B cell (primary cell): ENCODE results near the gene AMZ1. TPM values are rescaled to one million over a fixed set of nuclear protein-coding genes. Genes with fewer than 3 reads are reported as not detected.

Experiments
- ATAC-seq: fragments of 200-7000 bp; cut with Tn5 transposase; one replicate; pipeline ENCODE4 v1.10.0; 2021; ENCODE audit warnings: low read depth, mild to moderate bottlenecking, moderate number of reproducible peaks, moderate library complexity
- CTCF ChIA-PET: fragments of 350-600 bp; sonication (Branson Sonifier 250); formaldehyde crosslinking; loops from one replicate; lab custom pipeline; 2021; ENCODE audit warnings: antibody characterized with exemption, inconsistent platforms; lab: Charles Lee
- POLR2A ChIA-PET: fragments of 350-600 bp; sonication (Branson Sonifier 250); formaldehyde crosslinking; loops from one replicate; lab custom pipeline; 2021; ENCODE audit warnings: antibody characterized with exemption; lab: Charles Lee
- DNase-seq: peaks from one replicate; pipeline ENCODE4 v3.0.0; 2013
- H2AFZ ChIP-seq: 2 replicates; pipeline ENCODE4 v1.6.1; 2012; ENCODE audit warnings: mild to moderate bottlenecking, low read depth, low read length; ENCODE audit not compliant: insufficient read depth, poor library complexity, severe bottlenecking
- H3K27ac ChIP-seq, 2 donors: 1 replicate in 1 of 2; 2 replicates in 1 of 2; pipeline ENCODE4 v1.5.1; 2012 to 2013; ENCODE audit warnings: low read length in 2 of 2, mild to moderate bottlenecking in 2 of 2, moderate library complexity in 1 of 2
- H3K27me3 ChIP-seq, 4 experiments: fragments of 200-600 bp in 1 of 4; sonication (generic) in 1 of 4; replicated peaks in 1 of 4; 1 replicate in 2 of 4; 2 replicates in 2 of 4; pipeline versions ENCODE4 v1.6.1 to v1.7.0; 2013 to 2016; ENCODE audit warnings: low read length in 3 of 4, mild to moderate bottlenecking in 2 of 4, mixed read lengths in 1 of 4, moderate library complexity in 1 of 4; ENCODE audit not compliant: insufficient read depth in 4 of 4, control insufficient read depth in 3 of 4; ENCODE audit errors: control extremely low read depth in 1 of 4
- H3K36me3 ChIP-seq, 2 experiments: replicated peaks in 1 of 2; 1 replicate in 1 of 2; 2 replicates in 1 of 2; pipeline versions ENCODE4 v1.6.1 to v1.7.1; 2013; ENCODE audit warnings: low read length in 1 of 2; ENCODE audit not compliant: insufficient read depth in 2 of 2, control insufficient read depth in 1 of 2; ENCODE audit errors: control extremely low read depth in 1 of 2, extremely low read depth in 1 of 2
- H3K4me1 ChIP-seq, 2 donors: fragments of 200-600 bp in 1 of 2; sonication (generic) in 1 of 2; 1 replicate in 1 of 2; 2 replicates in 1 of 2; pipeline versions ENCODE4 v1.5.1 to v1.6.1; 2013 to 2017; ENCODE audit warnings: low read length in 2 of 2; ENCODE audit not compliant: control insufficient read depth in 2 of 2, insufficient read depth in 2 of 2
- H3K4me2 ChIP-seq: replicated peaks from 2 replicates; pipeline ENCODE3; 2012; ENCODE audit warnings: mild to moderate bottlenecking, low read depth, low read length; ENCODE audit not compliant: poor library complexity, severe bottlenecking
- H3K4me3 ChIP-seq, 5 experiments: fragments of 200-600 bp in 1 of 5; sonication (generic) in 1 of 5; 1 replicate in 3 of 5; 2 replicates in 2 of 5; pipeline versions ENCODE4 v1.5.1 to v1.7.0; 2011 to 2016; ENCODE audit warnings: low read length in 4 of 5, mild to moderate bottlenecking in 4 of 5, low read depth in 2 of 5, control low read depth in 1 of 5, moderate library complexity in 1 of 5; ENCODE audit not compliant: insufficient read depth in 1 of 5; ENCODE audit errors: control extremely low read depth in 1 of 5, extremely low read depth in 1 of 5
- H3K79me2 ChIP-seq: fragments of 200-600 bp; sonication (generic); one replicate; pipeline ENCODE4 v1.6.0; 2016; ENCODE audit warnings: low read length; ENCODE audit not compliant: control insufficient read depth, insufficient read depth
- H3K9ac ChIP-seq: fragments of 200-600 bp; sonication (generic); 2 replicates; pipeline ENCODE4 v1.6.1; 2017; ENCODE audit warnings: mild to moderate bottlenecking, low read length, moderate library complexity
- H3K9me3 ChIP-seq, 3 donors: one replicate each; pipeline versions ENCODE4 v1.6.1 to v1.7.1; 2013; ENCODE audit warnings: low read length in 2 of 3; ENCODE audit not compliant: control insufficient read depth in 2 of 3, insufficient read depth in 1 of 3; ENCODE audit errors: control extremely low read depth in 1 of 3
- H4K20me1 ChIP-seq: 2 replicates; pipeline ENCODE4 v1.6.0; 2012; ENCODE audit warnings: mild to moderate bottlenecking, low read length; ENCODE audit not compliant: insufficient read depth, control insufficient read depth, poor library complexity, severe bottlenecking
- H3K27ac Mint-ChIP-seq: one replicate; pipeline ENCODE4 v1.8.0; 2021; ENCODE audit warnings: mixed read lengths
- H3K27me3 Mint-ChIP-seq: one replicate; pipeline ENCODE4 v1.8.0; 2021; ENCODE audit warnings: mixed read lengths
- H3K4me1 Mint-ChIP-seq: one replicate; pipeline ENCODE4 v1.8.0; 2021; ENCODE audit warnings: mixed read lengths
- H3K4me3 Mint-ChIP-seq: one replicate; pipeline ENCODE4 v1.8.0; 2021; ENCODE audit warnings: mixed read lengths
- H3K9me3 Mint-ChIP-seq: one replicate; pipeline ENCODE4 v1.8.0; 2022; ENCODE audit warnings: mixed read lengths; ENCODE audit not compliant: insufficient read depth
- EZH2 ChIP-seq: IDR thresholded peaks from 2 replicates; pipeline ENCODE4 v1.6.1; 2012; ENCODE audit warnings: borderline replicate concordance, low read depth, mild to moderate bottlenecking, moderate library complexity, low read length; ENCODE audit not compliant: insufficient read depth, poor library complexity, severe bottlenecking
- WGBS: methylation state at CpG from one replicate; pipeline ENCODE4 v1.1.5; 2013; ENCODE audit warnings: missing lambda C conversion rate; ENCODE audit not compliant: insufficient coverage; 5-methylcytosine and 5-hydroxymethylcytosine counted together
- intact Hi-C: fragments of 100-400 bp; cut with micrococcal nuclease; formaldehyde crosslinking; loops from one replicate; pipeline ENCODE4 v1.10.0; 2022
- polyA plus RNA-seq: library from polyadenylated mRNA; depleted of rRNA; stranded (reverse); fragments of >200 nt; gene quantifications from 2 replicates; pipeline ENCODE4 v1.2.3, GENCODE V29; 2012
- total RNA-seq, 2 donors: library from RNA; stranded (reverse); fragments of 120-200 nt in 1 of 2; gene quantifications; 1 replicate in 1 of 2; 2 replicates in 1 of 2; pipeline versions ENCODE4 v1.2.3 to v1.2.4, GENCODE V29; 2013 to 2022
- TF ChIP-seq, protein P1 (sequence below): fragments of 200-600 bp; IDR thresholded peaks from one replicate; pipeline ENCODE4 v1.8.0; 2022; ENCODE audit warnings: antibody characterized with exemption, mild to moderate bottlenecking

Gene AMZ1
- total and polyA plus RNA-seq, 2 donors (not counting 1 experiment from before 2014, with no cell fraction given), result 0.73 to 13.2 TPM

DNA sequence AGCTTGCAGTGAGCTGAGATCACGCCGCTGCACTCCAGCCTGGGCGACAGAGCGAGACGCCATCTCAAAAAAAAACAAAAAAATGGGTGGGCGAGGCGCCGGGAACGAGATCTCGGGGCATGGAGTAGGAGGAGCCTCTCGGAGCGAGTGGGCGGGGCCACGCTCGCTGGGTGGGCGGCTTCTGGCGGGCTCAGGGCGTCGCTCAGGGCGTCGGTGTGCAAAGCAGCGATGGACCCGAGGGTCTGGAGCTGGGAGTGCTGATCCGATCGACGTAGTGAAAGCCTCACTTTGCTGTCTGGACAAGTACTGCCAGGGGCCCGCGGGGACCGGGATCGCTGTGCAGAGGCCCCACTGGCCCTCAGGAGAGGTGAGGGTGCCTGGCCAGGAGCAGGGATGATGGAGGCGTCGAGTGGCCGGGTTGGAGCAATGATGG lies 22.6 kb upstream of the AMZ1 start:
- Histone ChIP-seq H3K9ac (no peak overlapping the region), H3K4me1 (no peaks in the 10 kb centered on the region), H3K27ac (no peak overlapping the region), H4K20me1 (no peaks in the 10 kb centered on the region), H3K9me3 (peaks cover 0 to 18% (median 0%) of the 10 kb centered on the region in 3 donors), H3K79me2 (no peaks in the 10 kb centered on the region), H3K36me3 (peaks cover 0 to 2% of the 10 kb centered on the region in 2 experiments), H3K4me3 (no peak overlapping the region), H2AFZ (no peak overlapping the region), H3K4me2 (no peak overlapping the region), H3K27me3 (peaks cover 0 to 2% (median 0%) of the 10 kb centered on the region in 4 experiments)
- H3K27me3 Mint-ChIP-seq, result peaks cover 10% of the 10 kb centered on the region
- H3K27ac Mint-ChIP-seq, result no peak overlapping the region
- intact Hi-C loops, result no loop called here
- H3K4me3 Mint-ChIP-seq, result no peak overlapping the region
- ChIA-PET CTCF (no interaction called here), POLR2A (interaction anchor here (0.7 to 1.5 kb wide), 2 partner anchors 26 to 45 kb away, joined by 3 read pairs; no protein-coding TSS in a partner anchor)
- H3K4me1 Mint-ChIP-seq, result peaks cover 1% of the 10 kb centered on the region
- no peak for DNase-seq
- H3K9me3 Mint-ChIP-seq, result no peaks in the 10 kb centered on the region
- no peak for ATAC-seq
- 73% methylated on average over 33 of the region's 33 CpGs for WGBS
- TF ChIP-seq, protein P1, sequence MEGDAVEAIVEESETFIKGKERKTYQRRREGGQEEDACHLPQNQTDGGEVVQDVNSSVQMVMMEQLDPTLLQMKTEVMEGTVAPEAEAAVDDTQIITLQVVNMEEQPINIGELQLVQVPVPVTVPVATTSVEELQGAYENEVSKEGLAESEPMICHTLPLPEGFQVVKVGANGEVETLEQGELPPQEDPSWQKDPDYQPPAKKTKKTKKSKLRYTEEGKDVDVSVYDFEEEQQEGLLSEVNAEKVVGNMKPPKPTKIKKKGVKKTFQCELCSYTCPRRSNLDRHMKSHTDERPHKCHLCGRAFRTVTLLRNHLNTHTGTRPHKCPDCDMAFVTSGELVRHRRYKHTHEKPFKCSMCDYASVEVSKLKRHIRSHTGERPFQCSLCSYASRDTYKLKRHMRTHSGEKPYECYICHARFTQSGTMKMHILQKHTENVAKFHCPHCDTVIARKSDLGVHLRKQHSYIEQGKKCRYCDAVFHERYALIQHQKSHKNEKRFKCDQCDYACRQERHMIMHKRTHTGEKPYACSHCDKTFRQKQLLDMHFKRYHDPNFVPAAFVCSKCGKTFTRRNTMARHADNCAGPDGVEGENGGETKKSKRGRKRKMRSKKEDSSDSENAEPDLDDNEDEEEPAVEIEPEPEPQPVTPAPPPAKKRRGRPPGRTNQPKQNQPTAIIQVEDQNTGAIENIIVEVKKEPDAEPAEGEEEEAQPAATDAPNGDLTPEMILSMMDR, result no peak
- TF ChIP-seq EZH2, result no peak

DNA sequence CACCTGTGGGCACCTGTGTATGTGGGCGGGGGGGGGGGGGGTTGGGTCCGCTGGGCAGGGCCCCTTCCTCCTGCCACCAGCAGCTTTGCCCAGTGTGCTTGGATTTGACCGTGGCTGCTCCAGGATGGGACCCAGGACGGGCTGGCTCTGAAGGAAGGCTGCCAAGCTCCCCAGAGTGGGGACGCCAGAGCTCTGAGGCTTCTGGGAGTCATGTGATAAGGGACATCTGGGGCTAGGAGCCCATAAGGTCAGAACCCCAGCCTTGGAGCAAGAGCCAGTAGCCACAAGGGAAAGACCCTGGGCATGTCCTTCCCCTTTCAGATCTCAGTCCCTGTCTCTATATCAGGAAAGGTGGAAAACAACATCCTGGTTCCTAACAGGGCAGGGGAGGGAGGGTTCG lies 21.8 kb upstream of the AMZ1 start:
- Histone ChIP-seq H4K20me1 (no peaks in the 10 kb centered on the region), H3K79me2 (no peaks in the 10 kb centered on the region), H3K4me3 (no peak overlapping the region), H3K36me3 (peaks cover 0 to 2% of the 10 kb centered on the region in 2 experiments), H3K9ac (no peak overlapping the region), H3K27me3 (peaks cover 0 to 2% (median 0%) of the 10 kb centered on the region in 4 experiments), H3K4me2 (no peak overlapping the region), H3K9me3 (peaks cover 0 to 18% (median 0%) of the 10 kb centered on the region in 3 donors), H3K4me1 (peaks cover 5 to 6% of the 10 kb centered on the region in 2 donors), H2AFZ (no peak overlapping the region), H3K27ac (no peak overlapping the region)
- no peak overlapping the region for H3K27ac Mint-ChIP-seq
- WGBS, result 85% methylated on average over 4 of the region's 6 CpGs
- ATAC-seq (no peak), DNase-seq (no peak)
- ChIA-PET POLR2A (no interaction called here), CTCF (interaction anchor here (1.7 kb wide), 1 partner anchor 44 kb away, joined by 9 read pairs; no protein-coding TSS in a partner anchor)
- H3K9me3 Mint-ChIP-seq, result no peaks in the 10 kb centered on the region
- intact Hi-C loops, result no loop called here
- H3K4me3 Mint-ChIP-seq, result no peak overlapping the region
- peaks cover 10% of the 10 kb centered on the region for H3K27me3 Mint-ChIP-seq
- TF ChIP-seq EZH2, result no peak
- TF ChIP-seq, protein P1, result no peak
- H3K4me1 Mint-ChIP-seq, result peaks cover 7% of the 10 kb centered on the region
